ENCODE measurements around the gene WFDC10B.

DNA sequence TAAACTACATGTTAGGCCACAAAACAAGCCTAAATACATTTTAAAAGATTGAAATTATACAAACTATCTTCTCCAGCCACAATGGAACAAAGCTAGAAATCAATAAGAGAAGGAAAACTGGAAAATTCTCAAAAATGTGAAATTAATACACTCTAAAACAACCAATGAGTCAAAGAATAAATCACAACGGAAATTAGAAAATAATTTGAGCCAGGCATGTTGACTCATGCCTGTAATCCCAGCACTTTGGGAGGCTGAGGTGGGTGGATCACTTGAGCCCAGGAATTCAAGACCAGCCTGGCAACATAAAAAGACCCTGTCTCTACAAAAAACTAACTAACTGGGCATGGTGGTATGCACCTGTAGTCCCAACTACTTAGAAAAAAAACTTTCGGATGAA lies 9.3 kb downstream of the WFDC10B start:
- TF ChIP-seq CTCF (IDR thresholded peaks at IDR 0.05), result no peak
- TF ChIP-seq POLR2A (IDR thresholded peaks at IDR 0.05), result no peak

Measured in ovary (tissue), 3 donors.